Karpas-422 (cell line): ENCODE measurements around the gene KRT39. TPM values are rescaled to one million over a fixed set of nuclear protein-coding genes. Genes with fewer than 3 reads are reported as not detected.
A peak's percentile ranks its signal among the peaks of the same experiment; 100 is the strongest.

ENCODE experiments used
- DNase-seq: peaks from one replicate; pipeline ENCODE4 v3.0.0-alpha.2; 2015
- H2AFZ ChIP-seq: fragments of 200-600 bp; sonication (generic); 2 replicates; pipeline ENCODE4 v1.6.1; 2014; ENCODE audit warnings: antibody characterized with exemption, low read length, mixed read lengths
- H3K27ac ChIP-seq: fragments of 200-600 bp; sonication (generic); 2 replicates; pipeline ENCODE4 v1.5.1; 2014; ENCODE audit warnings: mild to moderate bottlenecking, low read length, moderate library complexity
- H3K27me3 ChIP-seq: fragments of 200-600 bp; sonication (generic); 2 replicates; pipeline ENCODE4 v1.6.1; 2014; ENCODE audit warnings: low read length, mixed read lengths
- H3K36me3 ChIP-seq: fragments of 200-600 bp; sonication (generic); 2 replicates; pipeline ENCODE4 v1.6.1; 2014; ENCODE audit warnings: low read length, mixed read lengths; ENCODE audit not compliant: insufficient read depth
- H3K4me1 ChIP-seq: fragments of 200-600 bp; sonication (generic); 2 replicates; pipeline ENCODE4 v1.6.1; 2014; ENCODE audit warnings: mild to moderate bottlenecking, low read length, mixed read lengths
- H3K4me2 ChIP-seq: fragments of 200-600 bp; sonication (generic); 2 replicates; pipeline ENCODE4 v1.6.1; 2014; ENCODE audit warnings: low read length, low read depth, mild to moderate bottlenecking; ENCODE audit not compliant: poor library complexity, severe bottlenecking
- H3K4me3 ChIP-seq: fragments of 200-600 bp; sonication (generic); 2 replicates; pipeline ENCODE4 v1.5.1; 2014; ENCODE audit warnings: mild to moderate bottlenecking, antibody characterized with exemption, low read length, mixed read lengths
- H3K79me2 ChIP-seq: fragments of 200-600 bp; sonication (generic); 2 replicates; pipeline ENCODE4 v1.6.1; 2014; ENCODE audit warnings: mild to moderate bottlenecking, low read length, mixed read lengths
- H3K9ac ChIP-seq: fragments of 200-600 bp; sonication (generic); 2 replicates; pipeline ENCODE4 v1.6.0; 2014; ENCODE audit warnings: low read length
- H3K9me2 ChIP-seq: fragments of 200-600 bp; sonication (generic), shearing (Covaris generic); replicated peaks from 2 replicates; pipeline ENCODE4 v1.6.0; 2014; ENCODE audit warnings: mild to moderate bottlenecking, low read length, moderate library complexity; ENCODE audit not compliant: insufficient read depth
- H3K9me3 ChIP-seq: fragments of 300-700, 200-600 bp; sonication (generic); 2 replicates; pipeline ENCODE4 v1.6.1; 2014; ENCODE audit warnings: low read length, mixed read lengths
- H4K20me1 ChIP-seq: fragments of 200-600 bp; sonication (generic); 2 replicates; pipeline ENCODE4 v1.6.1; 2014; ENCODE audit warnings: mild to moderate bottlenecking, antibody characterized with exemption, low read length, low read depth; ENCODE audit not compliant: insufficient read depth
- total RNA-seq: library from RNA; depleted of rRNA; stranded (reverse); fragments of >200 nt; shearing (Covaris generic); gene quantifications from 2 replicates; pipeline ENCODE4 v1.2.3, GENCODE V29; 2014; ENCODE audit warnings: low replicate concordance

The KRT39 gene
- total RNA-seq, 1 experiment from 2014 or later, result not detected

- no peaks in the 10 kb centered on the region for H3K9me2 ChIP-seq
- H3K4me1 ChIP-seq, result no peaks in the 10 kb centered on the region
- H3K36me3 ChIP-seq, result no peaks in the 10 kb centered on the region
- H3K27me3 ChIP-seq, result no peaks in the 10 kb centered on the region
- no peaks in the 10 kb centered on the region for H3K79me2 ChIP-seq
- no peak overlapping the region for H3K27ac ChIP-seq
- no peak overlapping the region for H3K9ac ChIP-seq
- no peak for DNase-seq
- H3K9me3 ChIP-seq, result no peaks in the 10 kb centered on the region
- H4K20me1 ChIP-seq, result no peaks in the 10 kb centered on the region
- no peak overlapping the region for H2AFZ ChIP-seq
- H3K4me2 ChIP-seq, result no peak overlapping the region
- no peak overlapping the region for H3K4me3 ChIP-seq
Measured at GRCh38 chr17:40915721-40916256, 51.0 kb downstream of the KRT39 start.

- H3K4me1 ChIP-seq, result no peaks in the 10 kb centered on the region
- DNase-seq, result no peak
- H3K9me2 ChIP-seq, result no peaks in the 10 kb centered on the region
- no peak overlapping the region for H3K9ac ChIP-seq
- no peaks in the 10 kb centered on the region for H3K79me2 ChIP-seq
- no peaks in the 10 kb centered on the region for H3K27me3 ChIP-seq
- H3K9me3 ChIP-seq, result no peaks in the 10 kb centered on the region
- H3K4me2 ChIP-seq, result no peak overlapping the region
- no peak overlapping the region for H3K4me3 ChIP-seq
- H2AFZ ChIP-seq, result no peak overlapping the region
- H3K27ac ChIP-seq, result no peak overlapping the region
- no peaks in the 10 kb centered on the region for H4K20me1 ChIP-seq
- no peaks in the 10 kb centered on the region for H3K36me3 ChIP-seq
Measured at GRCh38 chr17:40915199-40915661, 51.5 kb downstream of the KRT39 start.

GRCh38 chr17:40914075-40914855, 52.5 kb downstream of the KRT39 start:
- H3K27me3 ChIP-seq, result no peaks in the 10 kb centered on the region
- no peaks in the 10 kb centered on the region for H3K4me1 ChIP-seq
- H3K4me3 ChIP-seq, result no peak overlapping the region
- H3K79me2 ChIP-seq, result no peaks in the 10 kb centered on the region
- H3K36me3 ChIP-seq, result no peaks in the 10 kb centered on the region
- H3K9me3 ChIP-seq, result no peaks in the 10 kb centered on the region
- no peak overlapping the region for H2AFZ ChIP-seq
- no peaks in the 10 kb centered on the region for H4K20me1 ChIP-seq
- H3K9ac ChIP-seq, result no peak overlapping the region
- no peaks in the 10 kb centered on the region for H3K9me2 ChIP-seq
- H3K27ac ChIP-seq, result no peak overlapping the region
- no peak for DNase-seq
- H3K4me2 ChIP-seq, result no peak overlapping the region

GRCh38 chr17:40912486-40913210, 54.1 kb downstream of the KRT39 start:
- no peaks in the 10 kb centered on the region for H3K36me3 ChIP-seq
- H3K9ac ChIP-seq, result no peak overlapping the region
- H3K79me2 ChIP-seq, result no peaks in the 10 kb centered on the region
- H3K9me2 ChIP-seq, result no peaks in the 10 kb centered on the region
- H3K27me3 ChIP-seq, result no peaks in the 10 kb centered on the region
- no peaks in the 10 kb centered on the region for H4K20me1 ChIP-seq
- no peak overlapping the region for H3K4me3 ChIP-seq
- no peaks in the 10 kb centered on the region for H3K4me1 ChIP-seq
- H2AFZ ChIP-seq, result no peak overlapping the region
- no peak overlapping the region for H3K4me2 ChIP-seq
- DNase-seq, result no peak
- no peak overlapping the region for H3K27ac ChIP-seq
- no peaks in the 10 kb centered on the region for H3K9me3 ChIP-seq

GRCh38 chr17:40910441-40910841, 56.3 kb downstream of the KRT39 start:
- no peak for DNase-seq
- Histone ChIP-seq H3K4me1 (no peaks in the 10 kb centered on the region), H2AFZ (no peak overlapping the region), H3K4me3 (no peak overlapping the region), H3K4me2 (no peak overlapping the region), H3K27ac (no peak overlapping the region), H3K9me3 (no peaks in the 10 kb centered on the region), H4K20me1 (no peaks in the 10 kb centered on the region), H3K9ac (no peak overlapping the region), H3K9me2 (no peaks in the 10 kb centered on the region), H3K36me3 (no peaks in the 10 kb centered on the region), H3K79me2 (no peaks in the 10 kb centered on the region), H3K27me3 (no peaks in the 10 kb centered on the region)

- no peak overlapping the region for H3K4me3 ChIP-seq
- no peaks in the 10 kb centered on the region for H3K9me2 ChIP-seq
- H3K79me2 ChIP-seq, result no peaks in the 10 kb centered on the region
- H2AFZ ChIP-seq, result no peak overlapping the region
- no peaks in the 10 kb centered on the region for H4K20me1 ChIP-seq
- no peaks in the 10 kb centered on the region for H3K27me3 ChIP-seq
- H3K36me3 ChIP-seq, result no peaks in the 10 kb centered on the region
- no peak overlapping the region for H3K27ac ChIP-seq
- no peaks in the 10 kb centered on the region for H3K9me3 ChIP-seq
- no peaks in the 10 kb centered on the region for H3K4me1 ChIP-seq
- no peak overlapping the region for H3K4me2 ChIP-seq
- no peak overlapping the region for H3K9ac ChIP-seq
- no peak for DNase-seq
Measured at GRCh38 chr17:40909755-40910154, 57.0 kb downstream of the KRT39 start.

- Histone ChIP-seq H3K4me3 (no peak overlapping the region), H3K79me2 (no peaks in the 10 kb centered on the region), H3K9ac (no peak overlapping the region), H3K4me2 (no peak overlapping the region), H3K27ac (no peak overlapping the region), H4K20me1 (no peaks in the 10 kb centered on the region), H2AFZ (no peak overlapping the region), H3K9me3 (no peaks in the 10 kb centered on the region), H3K4me1 (no peaks in the 10 kb centered on the region), H3K36me3 (no peaks in the 10 kb centered on the region), H3K27me3 (no peaks in the 10 kb centered on the region), H3K9me2 (no peaks in the 10 kb centered on the region)
- DNase-seq, result peak; percentile 82
Measured at GRCh38 chr17:40909351-40909750, 57.4 kb downstream of the KRT39 start.
